HG03039 (cell line): ENCODE measurements around the gene DST.

Experiments used
- ATAC-seq: cut with Tn5 transposase; IDR thresholded peaks from one replicate; pipeline ENCODE4 v1.9.1; 2021; ENCODE audit warnings: mild to moderate bottlenecking, moderate library complexity; ENCODE audit not compliant: unreplicated experiment

The DST gene

GRCh38 chr6:56444855-56445254, 197.8 kb downstream of the DST start:
- ATAC-seq = no peak

GRCh38 chr6:56440551-56440981, 202.1 kb downstream of the DST start:
- no peak for ATAC-seq

- ATAC-seq = no peak
Observed at GRCh38 chr6:56437171-56437900, 205.4 kb downstream of the DST start.

- ATAC-seq = no peak
Observed at GRCh38 chr6:56435754-56436153, 206.9 kb downstream of the DST start.

- no peak for ATAC-seq
Observed at GRCh38 chr6:56435326-56435725, 207.4 kb downstream of the DST start.

GRCh38 chr6:56434606-56435005, 208.1 kb downstream of the DST start:
- no peak for ATAC-seq

- no peak for ATAC-seq
Observed at GRCh38 chr6:56433119-56433518, 209.6 kb downstream of the DST start.

- no peak for ATAC-seq
Observed at GRCh38 chr6:56432194-56432593, 210.5 kb downstream of the DST start.

GRCh38 chr6:56430629-56431600, 211.8 kb downstream of the DST start:
- no peak for ATAC-seq

GRCh38 chr6:56424542-56425083, 218.1 kb downstream of the DST start:
- no peak for ATAC-seq

GRCh38 chr6:56424064-56424463, 218.6 kb downstream of the DST start:
- ATAC-seq = no peak

- ATAC-seq = no peak
Observed at GRCh38 chr6:56420296-56420695, 222.4 kb downstream of the DST start.

GRCh38 chr6:56419191-56419590, 223.5 kb downstream of the DST start:
- ATAC-seq = no peak

- ATAC-seq = no peak
Observed at GRCh38 chr6:56417823-56418222, 224.9 kb downstream of the DST start.

GRCh38 chr6:56416247-56416646, 226.4 kb downstream of the DST start:
- ATAC-seq = no peak

GRCh38 chr6:56408976-56409375, 233.7 kb downstream of the DST start:
- no peak for ATAC-seq
